H9 (cell line): ENCODE data around the gene IL15RA. TPM values are rescaled to one million over a fixed set of nuclear protein-coding genes. Genes with fewer than 3 reads are reported as not detected.

Experiments used
- DNase-seq: peaks from one replicate; pipeline ENCODE4 v3.0.0-alpha.2; 2017
- H2AFZ ChIP-seq: one replicate; pipeline ENCODE4 v1.6.1; 2013; ENCODE audit warnings: mild to moderate bottlenecking, low read length, control low read depth, moderate library complexity
- H2AK5ac ChIP-seq: 2 replicates; pipeline ENCODE4 v1.6.1; 2013; ENCODE audit warnings: low read length, control low read depth, mixed read lengths; ENCODE audit not compliant: insufficient read length
- H2BK120ac ChIP-seq: one replicate; pipeline ENCODE4 v1.6.1; 2013; ENCODE audit warnings: low read depth, mild to moderate bottlenecking, low read length, control low read depth, inconsistent platforms; ENCODE audit not compliant: poor library complexity, severe bottlenecking
- H2BK12ac ChIP-seq: 2 replicates; pipeline ENCODE4 v1.6.1; 2013; ENCODE audit warnings: low read length, control low read depth, mixed read lengths, low read depth; ENCODE audit not compliant: insufficient read length
- H2BK15ac ChIP-seq: 2 replicates; pipeline ENCODE4 v1.6.1; 2013; ENCODE audit warnings: low read depth, low read length, control low read depth
- H2BK20ac ChIP-seq: one replicate; pipeline ENCODE4 v1.6.1; 2013; ENCODE audit warnings: low read depth, mild to moderate bottlenecking, low read length, control low read depth, inconsistent platforms; ENCODE audit not compliant: poor library complexity, severe bottlenecking
- H2BK5ac ChIP-seq: 2 replicates; pipeline ENCODE4 v1.6.1; 2013; ENCODE audit warnings: low read length, control low read depth, mixed read lengths; ENCODE audit not compliant: insufficient read length
- H3K14ac ChIP-seq: 2 replicates; pipeline ENCODE4 v1.6.1; 2013; ENCODE audit warnings: low read length, control low read depth; ENCODE audit not compliant: insufficient read depth
- H3K18ac ChIP-seq: 2 replicates; pipeline ENCODE4 v1.6.1; 2013; ENCODE audit warnings: low read depth, mild to moderate bottlenecking, mixed read lengths, low read length, control low read depth; ENCODE audit not compliant: insufficient read length
- H3K23ac ChIP-seq: 2 replicates; pipeline ENCODE4 v1.6.1; 2013; ENCODE audit warnings: low read length, control low read depth, mixed read lengths, low read depth; ENCODE audit not compliant: insufficient read length
- H3K23me2 ChIP-seq: 2 replicates; pipeline ENCODE4 v1.6.1; 2013; ENCODE audit warnings: low read depth, mild to moderate bottlenecking, mixed read lengths, low read length, control low read depth; ENCODE audit not compliant: insufficient read length, poor library complexity, severe bottlenecking
- H3K27ac ChIP-seq: 2 replicates; pipeline ENCODE4 v1.5.1; 2013; ENCODE audit warnings: low read length, control low read depth, mixed read lengths, low read depth; ENCODE audit not compliant: insufficient read length
- H3K27me3 ChIP-seq: 2 replicates; pipeline ENCODE4 v1.6.1; 2013; ENCODE audit warnings: low read length, control low read depth, inconsistent platforms; ENCODE audit not compliant: insufficient read depth
- H3K4ac ChIP-seq: 2 replicates; pipeline ENCODE4 v1.6.1; 2013; ENCODE audit warnings: low read depth, mild to moderate bottlenecking, control low read depth, inconsistent platforms, low read length, moderate library complexity
- H3K4me1 ChIP-seq: 2 replicates; pipeline ENCODE4 v1.6.1; 2013; ENCODE audit warnings: low read length, control low read depth, inconsistent platforms; ENCODE audit not compliant: insufficient read depth
- H3K4me2 ChIP-seq: 2 replicates; pipeline ENCODE4 v1.6.1; 2013; ENCODE audit warnings: low read length, control low read depth, mixed read lengths; ENCODE audit not compliant: insufficient read length, insufficient read depth
- H3K56ac ChIP-seq: 2 replicates; pipeline ENCODE4 v1.6.1; 2013; ENCODE audit warnings: low read depth, mild to moderate bottlenecking, mixed read lengths, low read length, control low read depth; ENCODE audit not compliant: insufficient read length
- H3K79me1 ChIP-seq: 2 replicates; pipeline ENCODE4 v1.6.1; 2013; ENCODE audit warnings: low read depth, mild to moderate bottlenecking, moderate library complexity, low read length, control low read depth, inconsistent platforms; ENCODE audit not compliant: insufficient read depth, poor library complexity, severe bottlenecking
- H3K79me2 ChIP-seq: 2 replicates; pipeline ENCODE4 v1.6.1; 2013; ENCODE audit warnings: low read length, control low read depth, inconsistent platforms; ENCODE audit not compliant: insufficient read depth
- H3K9ac ChIP-seq: 2 replicates; pipeline ENCODE4 v1.6.1; 2013; ENCODE audit warnings: low read length, control low read depth, mixed read lengths; ENCODE audit not compliant: insufficient read length; ENCODE audit errors: extremely low read depth
- H3K9me3 ChIP-seq: one replicate; pipeline ENCODE4 v1.6.1; 2013; ENCODE audit warnings: low read depth, low read length, inconsistent platforms; ENCODE audit not compliant: control insufficient read depth
- H3T11ph ChIP-seq: one replicate; pipeline ENCODE4 v1.6.1; 2013; ENCODE audit warnings: mild to moderate bottlenecking, low read length, control low read depth, inconsistent platforms
- H4K20me1 ChIP-seq: one replicate; pipeline ENCODE4 v1.6.1; 2013; ENCODE audit not compliant: control insufficient read depth, insufficient read length, insufficient read depth
- H4K5ac ChIP-seq: 2 replicates; pipeline ENCODE4 v1.6.1; 2013; ENCODE audit warnings: low read depth, mild to moderate bottlenecking, mixed read lengths, low read length, control low read depth; ENCODE audit not compliant: insufficient read length
- H4K8ac ChIP-seq: replicated peaks from 2 replicates; pipeline ENCODE4 v1.6.1; 2013; ENCODE audit warnings: low read length, control low read depth, mixed read lengths, low read depth; ENCODE audit not compliant: insufficient read length
- H4K91ac ChIP-seq: 2 replicates; pipeline ENCODE4 v1.6.1; 2013; ENCODE audit warnings: low read depth, mild to moderate bottlenecking, moderate library complexity, mixed read lengths, low read length, control low read depth; ENCODE audit not compliant: insufficient read length
- H3K27ac Mint-ChIP-seq, 3 experiments: 2 replicates in 2 of 3; 3 replicates in 1 of 3; pipeline ENCODE4 v1.8.0; 2020 to 2021; ENCODE audit warnings: mixed read lengths in 3 of 3, mild to moderate bottlenecking in 1 of 3, moderate library complexity in 1 of 3
- H3K27me3 Mint-ChIP-seq: 2 replicates; pipeline ENCODE4 v1.8.0; 2021; ENCODE audit warnings: low read depth, mild to moderate bottlenecking, moderate library complexity, mixed read lengths
- H3K36me3 Mint-ChIP-seq, 3 experiments: 2 replicates in 2 of 3; 3 replicates in 1 of 3; pipeline ENCODE4 v1.8.0; 2020 to 2021; ENCODE audit warnings: low read depth in 3 of 3, mixed read lengths in 3 of 3; ENCODE audit not compliant: insufficient read depth in 1 of 3
- H3K4me1 Mint-ChIP-seq, 2 experiments: 2 replicates each; pipeline ENCODE4 v1.8.0; 2020; ENCODE audit warnings: mixed read lengths in 2 of 2
- H3K4me3 Mint-ChIP-seq, 2 experiments: 2 replicates in 1 of 2; 3 replicates in 1 of 2; pipeline ENCODE4 v1.8.0; 2020 to 2021; ENCODE audit warnings: mild to moderate bottlenecking in 2 of 2, mixed read lengths in 2 of 2, moderate library complexity in 1 of 2
- H3K9me3 Mint-ChIP-seq, 2 experiments: 2 replicates in 1 of 2; 3 replicates in 1 of 2; pipeline ENCODE4 v1.8.0; 2020; ENCODE audit warnings: mild to moderate bottlenecking in 2 of 2, mixed read lengths in 2 of 2, moderate library complexity in 1 of 2
- WGBS: extraction: QIAGEN DNeasy Blood & Tissue Kit; methylation state at CpG from one replicate; pipeline ENCODE4 v1.1.7; 2013; ENCODE audit warnings: missing lambda C conversion rate, low lambda C conversion rate, mixed read lengths; ENCODE audit not compliant: insufficient read length; ENCODE audit errors: extremely low coverage; 5-methylcytosine and 5-hydroxymethylcytosine counted together
- total RNA-seq: library from RNA; stranded (reverse); gene quantifications from 2 replicates; pipeline ENCODE4 v1.2.1, GENCODE V29; 2021
- TF ChIP-seq, protein P1 (sequence below): fragments of 200-600 bp; sonication (generic); conservative IDR thresholded peaks from 3 replicates; pipeline ENCODE4 v1.8.0; 2021; ENCODE audit warnings: antibody characterized with exemption, mild to moderate bottlenecking

IL15RA gene
- total RNA-seq, 1 experiment from 2014 or later: 0.31 TPM

DNA sequence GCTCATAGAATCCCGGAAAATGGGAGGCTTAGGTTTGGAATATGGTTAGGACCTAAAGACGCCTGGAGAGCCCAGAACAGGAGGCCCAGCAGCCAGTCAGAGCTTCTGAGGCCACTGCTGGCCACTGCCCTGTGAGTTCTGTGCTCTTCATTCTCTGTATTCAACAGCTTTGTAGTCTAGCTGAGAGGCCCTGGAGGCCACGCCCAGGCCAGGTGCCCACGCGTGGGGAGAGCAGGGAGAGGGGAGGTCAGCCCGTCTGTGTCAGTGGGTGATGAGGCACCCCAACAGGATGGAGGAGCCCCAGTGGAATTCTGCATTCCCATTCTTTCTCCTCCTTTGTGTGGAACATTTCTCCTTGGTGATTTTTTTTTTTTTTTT, 29.1 kb downstream of the IL15RA start:
- no peak for DNase-seq
- H3K27me3 ChIP-seq: no peaks in the 10 kb centered on the region
- no peaks in the 10 kb centered on the region for H4K20me1 ChIP-seq
- no peak overlapping the region for H2BK20ac ChIP-seq
- H3K9ac ChIP-seq: no peak overlapping the region
- H3K4me2 ChIP-seq: no peak overlapping the region
- H4K91ac ChIP-seq: no peak overlapping the region
- H4K5ac ChIP-seq: no peak overlapping the region
- no peak overlapping the region for H2BK12ac ChIP-seq
- H3K4me3 Mint-ChIP-seq: no peak overlapping the region
- H3K36me3 Mint-ChIP-seq: no peaks in the 10 kb centered on the region
- no peaks in the 10 kb centered on the region for H3K9me3 ChIP-seq
- peaks cover 3% of the 10 kb centered on the region for H3K23me2 ChIP-seq
- no peak overlapping the region for H3K14ac ChIP-seq
- whole genome bisulfite sequencing: no CpG with 5 or more reads among the region's 6 CpGs
- H3K4ac ChIP-seq: no peak overlapping the region
- H3K56ac ChIP-seq: no peak overlapping the region
- no peaks in the 10 kb centered on the region for H3K9me3 Mint-ChIP-seq
- no peak overlapping the region for H2AK5ac ChIP-seq
- no peak overlapping the region for H2BK15ac ChIP-seq
- H3K23ac ChIP-seq: no peak overlapping the region
- H3K4me1 Mint-ChIP-seq: peaks cover 32 to 38% of the 10 kb centered on the region in 2 experiments
- no peak overlapping the region for H3K27ac Mint-ChIP-seq
- no peak overlapping the region for H3T11ph ChIP-seq
- H3K4me1 ChIP-seq: peaks cover 8% of the 10 kb centered on the region; the same call in 1 of the 2 replicates
- no peaks in the 10 kb centered on the region for H3K79me1 ChIP-seq
- no peak overlapping the region for H3K27ac ChIP-seq
- no peak overlapping the region for H2BK120ac ChIP-seq
- no peak overlapping the region for H2BK5ac ChIP-seq
- no peak overlapping the region for H4K8ac ChIP-seq
- no peak overlapping the region for H3K18ac ChIP-seq
- TF ChIP-seq, protein P1, sequence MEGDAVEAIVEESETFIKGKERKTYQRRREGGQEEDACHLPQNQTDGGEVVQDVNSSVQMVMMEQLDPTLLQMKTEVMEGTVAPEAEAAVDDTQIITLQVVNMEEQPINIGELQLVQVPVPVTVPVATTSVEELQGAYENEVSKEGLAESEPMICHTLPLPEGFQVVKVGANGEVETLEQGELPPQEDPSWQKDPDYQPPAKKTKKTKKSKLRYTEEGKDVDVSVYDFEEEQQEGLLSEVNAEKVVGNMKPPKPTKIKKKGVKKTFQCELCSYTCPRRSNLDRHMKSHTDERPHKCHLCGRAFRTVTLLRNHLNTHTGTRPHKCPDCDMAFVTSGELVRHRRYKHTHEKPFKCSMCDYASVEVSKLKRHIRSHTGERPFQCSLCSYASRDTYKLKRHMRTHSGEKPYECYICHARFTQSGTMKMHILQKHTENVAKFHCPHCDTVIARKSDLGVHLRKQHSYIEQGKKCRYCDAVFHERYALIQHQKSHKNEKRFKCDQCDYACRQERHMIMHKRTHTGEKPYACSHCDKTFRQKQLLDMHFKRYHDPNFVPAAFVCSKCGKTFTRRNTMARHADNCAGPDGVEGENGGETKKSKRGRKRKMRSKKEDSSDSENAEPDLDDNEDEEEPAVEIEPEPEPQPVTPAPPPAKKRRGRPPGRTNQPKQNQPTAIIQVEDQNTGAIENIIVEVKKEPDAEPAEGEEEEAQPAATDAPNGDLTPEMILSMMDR: no peak
- no peaks in the 10 kb centered on the region for H3K79me2 ChIP-seq
- no peak overlapping the region for H2AFZ ChIP-seq
- H3K27me3 Mint-ChIP-seq: peaks cover 5% of the 10 kb centered on the region
